Right atrium auricular region (tissue), 2 donors: ENCODE measurements around the gene ZNF324. TPM values are rescaled to one million over a fixed set of nuclear protein-coding genes. Genes with fewer than 3 reads are reported as not detected.
"Not testable (repeated sequence)": the region's sequence is repeated elsewhere in the genome, so short reads cannot be mapped to it uniquely, and the experiment has no call there.

Experiments used
- DNase-seq: peaks from one replicate; pipeline ENCODE4 v3.0.0-alpha.2; 2019; ENCODE audit warnings: low spot score
- H3K27ac ChIP-seq, 2 donors: fragments of 200-600 bp; sonication (generic); 1 replicate in 1 of 2; 2 replicates in 1 of 2; pipeline ENCODE4 v1.5.1; 2016 to 2019
- H3K27me3 ChIP-seq, 2 donors: fragments of 200-600 bp; sonication (generic); one replicate each; pipeline versions ENCODE4 v1.5.1 to v1.6.0; 2017 to 2019
- H3K36me3 ChIP-seq: fragments of 200-600 bp; sonication (generic); one replicate; pipeline ENCODE4 v1.5.1; 2016
- H3K4me1 ChIP-seq, 2 donors: fragments of 200-600 bp; sonication (generic); one replicate each; pipeline versions ENCODE4 v1.5.1 to v1.6.0; 2017 to 2019
- H3K4me3 ChIP-seq, 2 donors: fragments of 200-600 bp; sonication (generic); 1 replicate in 1 of 2; 2 replicates in 1 of 2; pipeline ENCODE4 v1.5.1; 2017 to 2019; ENCODE audit warnings: mild to moderate bottlenecking in 1 of 2, moderate library complexity in 1 of 2
- H3K9me3 ChIP-seq, 2 donors: fragments of 200-600 bp; sonication (generic); one replicate each; pipeline ENCODE4 v1.5.1; 2019
- total RNA-seq, 2 donors: library from RNA; depleted of rRNA; stranded (reverse); fragments of >200 nt; gene quantifications; one replicate each; pipeline ENCODE4 v1.1.0, GENCODE V29; 2016
- TF ChIP-seq, protein P1 (sequence below), 2 donors: fragments of 200-600 bp; sonication (generic); IDR thresholded peaks; one replicate each; pipeline ENCODE4 v1.5.1; 2019; ENCODE audit warnings: antibody characterized with exemption in 2 of 2

ZNF324 gene
- total RNA-seq, 2 donors from 2014 or later: 5.9 to 9.9 TPM

DNA sequence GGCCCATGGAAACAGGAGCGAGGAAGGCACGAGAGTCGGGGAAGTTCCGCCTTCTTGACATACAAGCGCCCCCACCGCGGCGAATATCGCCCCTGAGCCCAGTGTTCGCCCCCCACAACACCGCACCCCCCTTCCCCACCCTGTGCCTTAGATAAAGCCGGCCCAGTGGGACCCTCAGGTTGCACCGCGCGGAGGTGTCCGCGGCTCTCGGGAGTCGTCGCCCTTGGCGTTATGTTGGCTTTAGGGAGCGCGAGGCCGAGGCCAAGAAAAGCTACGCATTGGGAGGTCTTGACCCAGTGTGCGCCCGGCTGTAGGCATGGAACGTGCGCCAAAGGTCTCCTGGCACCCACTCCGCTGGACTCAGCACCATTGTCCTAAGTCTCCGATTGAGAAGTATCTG, 26.3 kb upstream of the ZNF324 start:
- Histone ChIP-seq H3K27me3 (no peaks in the 10 kb centered on the region), H3K4me3 (peak overlapping the region; percentile 72 to 79), H3K4me1 (peaks cover 0 to 20% of the 10 kb centered on the region in 2 donors), H3K27ac (peak overlapping the region; percentile 75 to 88), H3K36me3 (peaks cover 18% of the 10 kb centered on the region), H3K9me3 (peaks cover 0 to 32% of the 10 kb centered on the region in 2 donors)
- TF ChIP-seq, protein P1, sequence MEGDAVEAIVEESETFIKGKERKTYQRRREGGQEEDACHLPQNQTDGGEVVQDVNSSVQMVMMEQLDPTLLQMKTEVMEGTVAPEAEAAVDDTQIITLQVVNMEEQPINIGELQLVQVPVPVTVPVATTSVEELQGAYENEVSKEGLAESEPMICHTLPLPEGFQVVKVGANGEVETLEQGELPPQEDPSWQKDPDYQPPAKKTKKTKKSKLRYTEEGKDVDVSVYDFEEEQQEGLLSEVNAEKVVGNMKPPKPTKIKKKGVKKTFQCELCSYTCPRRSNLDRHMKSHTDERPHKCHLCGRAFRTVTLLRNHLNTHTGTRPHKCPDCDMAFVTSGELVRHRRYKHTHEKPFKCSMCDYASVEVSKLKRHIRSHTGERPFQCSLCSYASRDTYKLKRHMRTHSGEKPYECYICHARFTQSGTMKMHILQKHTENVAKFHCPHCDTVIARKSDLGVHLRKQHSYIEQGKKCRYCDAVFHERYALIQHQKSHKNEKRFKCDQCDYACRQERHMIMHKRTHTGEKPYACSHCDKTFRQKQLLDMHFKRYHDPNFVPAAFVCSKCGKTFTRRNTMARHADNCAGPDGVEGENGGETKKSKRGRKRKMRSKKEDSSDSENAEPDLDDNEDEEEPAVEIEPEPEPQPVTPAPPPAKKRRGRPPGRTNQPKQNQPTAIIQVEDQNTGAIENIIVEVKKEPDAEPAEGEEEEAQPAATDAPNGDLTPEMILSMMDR (IDR thresholded peaks at IDR 0.05): no peak
- no peak for DNase-seq

- DNase-seq, H3K27ac ChIP-seq: not testable (repeated sequence)
Observed at GRCh38 chr19:58442986-58443385, 23.9 kb upstream of the ZNF324 start.

GRCh38 chr19:58448860-58449259, 18.0 kb upstream of the ZNF324 start:
- not testable (repeated sequence) for H3K36me3 ChIP-seq, H3K4me3 ChIP-seq, DNase-seq, H3K9me3 ChIP-seq, H3K27ac ChIP-seq, H3K27me3 ChIP-seq
- peaks cover 0 to 11% of the 10 kb centered on the region in 2 donors for H3K4me1 ChIP-seq

More at GRCh38 chr19:58442986-58443385, 23.9 kb upstream of the ZNF324 start:
- not testable (repeated sequence) for H3K9me3 ChIP-seq, H3K36me3 ChIP-seq, H3K27me3 ChIP-seq, H3K4me3 ChIP-seq
- peaks cover 0 to 20% of the 10 kb centered on the region in 2 donors for H3K4me1 ChIP-seq

DNA sequence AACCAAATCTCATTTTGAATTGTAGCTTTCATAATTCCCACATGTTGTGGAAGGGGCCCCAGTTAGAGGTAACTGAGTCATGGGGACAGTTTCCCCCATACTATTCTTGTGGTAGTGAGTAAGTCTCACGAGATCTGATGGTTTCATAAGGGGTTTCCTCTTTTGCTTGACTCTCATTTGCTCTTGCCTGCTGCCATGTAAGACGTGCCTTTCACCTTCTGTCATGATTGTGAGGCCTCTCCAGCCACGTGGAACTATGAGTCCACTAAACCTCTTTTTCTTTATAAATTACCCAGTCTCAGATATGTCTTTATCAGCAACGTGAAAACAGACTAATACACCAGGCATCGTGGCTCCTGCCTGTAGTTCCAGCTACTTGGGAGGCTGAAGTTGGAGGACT, 16.9 kb upstream of the ZNF324 start:
- H3K9me3 ChIP-seq, H3K36me3 ChIP-seq, H3K27me3 ChIP-seq, H3K27ac ChIP-seq, DNase-seq, H3K4me3 ChIP-seq: not testable (repeated sequence)
- H3K4me1 ChIP-seq: peaks cover 0 to 11% of the 10 kb centered on the region in 2 donors

GRCh38 chr19:58450856-58451357, 16.0 kb upstream of the ZNF324 start:
- TF ChIP-seq, protein P1 (IDR thresholded peaks at IDR 0.05): no peak
- Histone ChIP-seq H3K4me1 (peaks cover 0 to 11% of the 10 kb centered on the region in 2 donors), H3K9me3 (peaks cover 0 to 6% of the 10 kb centered on the region in 2 donors), H3K27me3 (no peaks in the 10 kb centered on the region), H3K27ac (peak overlapping the region in 1 of 2 donors; percentile 75), H3K4me3 (peak overlapping the region; percentile 65 to 95), H3K36me3 (no peaks in the 10 kb centered on the region)
- DNase-seq: no peak

DNA sequence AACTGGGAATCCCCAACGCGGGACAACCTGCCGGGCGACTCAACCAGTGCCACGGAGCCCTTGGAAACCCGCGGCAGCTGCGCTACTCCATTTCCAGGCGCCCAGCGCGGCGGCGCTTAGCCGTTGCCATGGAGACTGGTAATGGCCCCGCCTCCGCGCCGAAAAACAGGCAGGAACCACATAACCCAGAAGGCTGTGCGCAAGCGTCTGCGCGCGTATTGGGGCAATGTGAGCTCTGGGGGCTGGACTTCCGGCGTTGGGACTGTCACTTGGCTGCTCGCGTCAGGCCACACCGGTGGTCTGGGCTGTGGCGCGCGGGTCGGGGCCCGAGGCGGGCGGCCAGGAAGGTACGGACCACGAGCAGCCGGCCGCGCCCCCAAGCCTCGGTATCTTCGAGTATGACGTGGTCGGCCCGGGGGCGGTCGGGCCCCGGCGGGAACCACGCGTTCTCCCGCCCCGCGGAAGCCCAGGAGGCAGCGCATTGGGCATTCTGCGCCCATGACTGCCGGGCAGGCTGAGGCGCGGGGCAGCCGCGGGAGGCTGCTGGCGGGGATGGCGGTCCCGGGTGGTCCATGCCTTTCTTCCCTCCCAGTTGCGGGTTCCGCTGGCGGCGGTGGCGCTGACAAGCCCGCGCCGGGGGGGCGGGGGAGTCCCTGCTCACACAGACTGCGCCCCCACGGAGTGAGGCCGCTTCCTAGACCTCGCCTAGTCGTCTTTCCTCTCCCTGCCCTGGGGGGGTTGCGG, 15.3 kb upstream of the ZNF324 start, which contains the start of gene ZNF324B:
Gene ZNF324B, plus strand, starts transcription at position 265 of the 744 bp plus-strand sequence. CDS start 2,080 bp downstream, outside the sequence.
- peak within 1 kb of the TSS; percentile 55 to 75 for H3K27ac ChIP-seq
- H3K4me1 ChIP-seq: peaks cover 0 to 11% of the 10 kb centered on the region in 2 donors
- peak within 1 kb of the TSS; percentile 65 to 95 for H3K4me3 ChIP-seq
- H3K36me3 ChIP-seq: peaks cover 5% of the 10 kb centered on the region
- no peaks in the 10 kb centered on the region for H3K27me3 ChIP-seq
- DNase-seq: peak; percentile 96
- TF ChIP-seq, protein P1 (IDR thresholded peaks at IDR 0.05): no peak
- peaks cover 0 to 6% of the 10 kb centered on the region in 2 donors for H3K9me3 ChIP-seq

DNA sequence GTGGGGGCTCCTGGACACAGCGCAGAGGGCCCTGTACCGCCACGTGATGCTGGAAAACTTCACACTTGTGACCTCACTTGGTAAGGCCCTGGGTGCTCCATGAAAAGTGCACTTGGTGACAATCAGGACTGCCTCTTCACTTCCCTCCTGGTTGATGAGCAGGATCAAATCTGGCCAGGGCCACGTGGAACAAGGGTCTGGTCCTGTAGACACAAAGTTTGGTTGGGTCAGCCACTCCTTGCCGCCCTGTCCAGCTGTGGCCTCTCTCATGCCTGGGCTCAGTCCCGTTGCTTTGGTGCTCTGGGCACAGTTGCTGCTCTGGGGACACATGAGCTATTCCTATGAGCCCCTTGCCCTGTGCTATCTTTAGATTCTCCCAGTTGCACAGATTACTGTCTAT, 13.1 kb upstream of the ZNF324 start:
- TF ChIP-seq, protein P1 (IDR thresholded peaks at IDR 0.05): no peak
- H3K9me3 ChIP-seq: peaks cover 0 to 4% of the 10 kb centered on the region in 2 donors
- H3K27me3 ChIP-seq: no peaks in the 10 kb centered on the region
- H3K4me3 ChIP-seq: no peak overlapping the region
- no peak for DNase-seq
- H3K36me3 ChIP-seq: peaks cover 8% of the 10 kb centered on the region
- no peak overlapping the region for H3K27ac ChIP-seq
- peaks cover 0 to 11% of the 10 kb centered on the region in 2 donors for H3K4me1 ChIP-seq
